ENCODE data around the gene TDP1.

- TF ChIP-seq CTCF (IDR thresholded peaks at IDR 0.05 in 8 of 11, conservative IDR thresholded peaks at IDR 0.05 in 3 of 11) (no peak), POLR2A (IDR thresholded peaks at IDR 0.05) (no peak), POLR2AphosphoS5 (IDR thresholded peaks at IDR 0.05) (no peak)
Observed at GRCh38 chr14:90000935-90001334, 45.2 kb downstream of the TDP1 start.

All from spleen (tissue), 7 donors.